Measurements from ENCODE around the gene RPS6KA2.

Gene RPS6KA2

DNA sequence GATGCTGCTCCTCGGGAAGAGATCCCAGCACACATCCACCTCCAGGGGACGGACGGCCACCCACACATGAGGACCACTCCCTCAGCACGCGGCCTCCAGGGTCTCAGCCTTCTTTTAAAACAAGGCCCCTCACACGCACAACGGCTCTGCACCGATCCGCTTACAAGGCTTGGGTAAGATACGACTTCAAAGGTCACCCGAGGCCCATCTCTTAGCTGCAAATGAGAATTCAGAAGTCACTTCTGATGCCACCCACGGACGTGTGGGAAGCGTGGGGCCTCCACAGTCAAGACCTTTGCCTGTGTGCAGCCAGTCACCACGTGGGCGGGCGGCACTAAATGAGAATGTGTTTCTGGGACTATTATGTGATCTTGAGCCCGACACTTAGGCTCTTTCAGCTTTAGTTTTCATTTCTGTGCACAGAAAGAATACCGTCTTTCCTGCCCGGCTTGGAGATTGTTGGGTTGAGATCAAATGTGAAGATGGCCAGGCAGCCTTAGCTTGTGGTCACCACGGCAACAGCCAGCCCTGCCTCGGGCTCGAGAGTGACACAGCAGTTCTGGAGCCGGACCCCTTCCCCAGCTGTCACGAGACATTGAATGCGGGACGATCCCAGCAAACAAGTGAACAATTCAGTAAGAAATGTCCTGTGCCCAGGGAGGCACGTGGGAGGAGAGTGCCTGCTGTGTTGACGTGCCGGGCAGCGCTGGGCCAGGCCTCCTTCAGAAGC is 132.1 kb downstream of the RPS6KA2 start:
- H3K27ac ChIP-seq: no peak overlapping the region
- no peak overlapping the region for H3K9ac ChIP-seq (ENCODE audit: insufficient read length)
- TF ChIP-seq EZH2 (IDR thresholded peaks at IDR 0.05) (no peak), FOXP2 (optimal IDR thresholded peaks at IDR 0.05; ENCODE audit: control extremely low read depth, extremely low read length, insufficient read depth) (no peak), POLR2AphosphoS5 (IDR thresholded peaks at IDR 0.05; ENCODE audit: borderline replicate concordance, low read depth, low read length) (no peak)
- H3K4me3 ChIP-seq: no peak overlapping the region
- H3K9me3 ChIP-seq (ENCODE audit: low read depth, low read length): no peaks in the 10 kb centered on the region
- no peak for DNase-seq (ENCODE audit: low read depth, low spot score)
- no peaks in the 10 kb centered on the region for H3K36me3 ChIP-seq (ENCODE audit: insufficient read depth, low read length)

DNA sequence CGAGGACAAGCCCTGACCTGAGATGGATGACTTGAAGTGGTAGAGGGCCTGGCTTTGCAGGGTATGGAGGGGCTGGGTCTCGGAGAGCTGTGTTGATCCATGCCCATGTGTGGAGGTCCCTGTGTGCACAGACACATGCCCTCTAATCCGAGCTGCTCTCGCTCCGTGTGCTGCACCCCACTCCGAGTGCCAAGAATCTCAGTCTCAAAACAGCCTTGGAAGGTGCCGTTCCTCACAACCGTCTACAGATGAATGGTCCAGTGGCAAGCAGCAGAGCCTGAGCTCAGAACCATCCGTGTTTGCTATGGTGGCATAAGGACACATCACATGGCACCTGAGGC is 133.0 kb downstream of the RPS6KA2 start:
- no peaks in the 10 kb centered on the region for H3K9me3 ChIP-seq (ENCODE audit: low read depth, low read length)
- H3K27ac ChIP-seq: no peak overlapping the region
- TF ChIP-seq POLR2AphosphoS5 (IDR thresholded peaks at IDR 0.05; ENCODE audit: borderline replicate concordance, low read depth, low read length): no peak
- TF ChIP-seq EZH2 (IDR thresholded peaks at IDR 0.05): no peak
- TF ChIP-seq FOXP2 (optimal IDR thresholded peaks at IDR 0.05; ENCODE audit: control extremely low read depth, extremely low read length, insufficient read depth): no peak
- no peak for DNase-seq (ENCODE audit: low read depth, low spot score)
- no peak overlapping the region for H3K4me3 ChIP-seq
- H3K36me3 ChIP-seq (ENCODE audit: insufficient read depth, low read length): no peaks in the 10 kb centered on the region
- no peak overlapping the region for H3K9ac ChIP-seq (ENCODE audit: insufficient read length)

DNA sequence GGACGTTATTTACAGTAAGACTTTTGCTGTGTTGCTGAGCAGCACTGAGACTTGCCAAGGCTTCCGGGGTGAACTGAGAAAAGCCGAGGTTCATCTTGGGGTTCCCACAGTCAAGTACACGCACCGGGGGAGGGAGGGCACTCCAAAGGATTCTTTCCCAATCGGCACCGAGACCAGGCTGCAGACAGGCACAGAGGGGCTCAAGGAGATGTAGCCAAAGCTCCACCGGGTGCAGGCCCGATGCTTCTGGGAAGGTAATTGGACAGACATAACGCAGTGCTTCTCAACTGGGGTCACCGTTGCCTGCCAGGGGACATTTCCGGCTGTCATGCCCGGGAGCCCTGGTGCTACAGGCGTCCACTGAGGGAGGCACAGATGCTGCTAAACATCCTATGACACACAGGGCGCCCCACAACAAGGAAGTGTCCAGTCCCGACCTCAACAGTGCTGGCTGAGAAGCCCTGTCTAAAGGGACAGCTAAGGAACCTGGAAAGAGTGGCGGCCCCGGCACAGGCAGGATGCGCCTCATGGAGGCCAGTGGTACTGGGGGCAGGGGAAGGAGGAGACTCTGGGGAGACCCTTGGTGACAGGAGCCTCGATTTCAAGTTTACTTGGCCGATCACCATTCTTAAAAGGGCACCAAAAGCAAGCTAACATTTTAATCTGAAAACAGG is 133.5 kb downstream of the RPS6KA2 start:
- no peaks in the 10 kb centered on the region for H3K9me3 ChIP-seq (ENCODE audit: low read depth, low read length)
- H3K4me3 ChIP-seq: no peak overlapping the region
- DNase-seq (ENCODE audit: low read depth, low spot score): no peak
- no peak overlapping the region for H3K9ac ChIP-seq (ENCODE audit: insufficient read length)
- TF ChIP-seq EZH2 (IDR thresholded peaks at IDR 0.05) (no peak), POLR2AphosphoS5 (IDR thresholded peaks at IDR 0.05; ENCODE audit: borderline replicate concordance, low read depth, low read length) (no peak), FOXP2 (optimal IDR thresholded peaks at IDR 0.05; ENCODE audit: control extremely low read depth, extremely low read length, insufficient read depth) (no peak)
- H3K36me3 ChIP-seq (ENCODE audit: insufficient read depth, low read length): no peaks in the 10 kb centered on the region
- no peak overlapping the region for H3K27ac ChIP-seq

DNA sequence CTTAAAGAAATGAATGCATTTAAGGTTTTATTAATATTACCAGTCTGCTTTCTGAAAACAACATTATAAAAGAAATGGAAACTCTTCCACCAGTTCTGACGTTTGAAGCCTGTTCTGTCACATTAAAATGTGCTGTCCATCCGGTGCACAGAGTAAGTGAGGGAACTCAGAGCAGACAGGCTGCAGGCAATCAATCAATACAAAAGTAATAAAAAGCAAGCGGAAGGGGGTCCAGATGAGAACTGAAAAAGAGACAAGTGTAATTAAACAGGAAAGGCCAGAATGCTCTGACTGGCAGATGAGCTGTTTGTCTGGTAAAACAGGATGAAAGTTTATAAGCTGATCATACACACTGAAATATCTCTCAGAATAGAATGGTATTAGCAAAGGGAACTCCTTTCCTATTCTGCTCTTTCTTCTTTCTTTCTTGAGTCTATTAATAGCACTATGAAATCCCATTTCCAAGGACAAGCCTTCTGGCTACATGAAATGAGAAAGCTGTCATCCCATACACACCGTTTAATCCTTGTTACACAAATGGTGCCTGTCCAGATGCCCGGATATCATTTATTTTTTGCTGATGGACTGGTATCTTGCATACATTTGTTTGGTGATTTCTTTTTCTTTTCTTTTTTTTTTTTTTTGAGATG is 134.8 kb downstream of the RPS6KA2 start:
- TF ChIP-seq FOXP2 (optimal IDR thresholded peaks at IDR 0.05; ENCODE audit: control extremely low read depth, extremely low read length, insufficient read depth) (no peak), POLR2AphosphoS5 (IDR thresholded peaks at IDR 0.05; ENCODE audit: borderline replicate concordance, low read depth, low read length) (no peak), EZH2 (IDR thresholded peaks at IDR 0.05) (no peak)
- Histone ChIP-seq H3K9me3 (ENCODE audit: low read depth, low read length) (no peaks in the 10 kb centered on the region), H3K36me3 (ENCODE audit: insufficient read depth, low read length) (no peaks in the 10 kb centered on the region; the same call in 1 of the 2 replicates), H3K4me3 (no peak overlapping the region), H3K9ac (ENCODE audit: insufficient read length) (peak overlapping the region; percentile 37), H3K27ac (no peak overlapping the region)
- DNase-seq (ENCODE audit: low read depth, low spot score): no peak

DNA sequence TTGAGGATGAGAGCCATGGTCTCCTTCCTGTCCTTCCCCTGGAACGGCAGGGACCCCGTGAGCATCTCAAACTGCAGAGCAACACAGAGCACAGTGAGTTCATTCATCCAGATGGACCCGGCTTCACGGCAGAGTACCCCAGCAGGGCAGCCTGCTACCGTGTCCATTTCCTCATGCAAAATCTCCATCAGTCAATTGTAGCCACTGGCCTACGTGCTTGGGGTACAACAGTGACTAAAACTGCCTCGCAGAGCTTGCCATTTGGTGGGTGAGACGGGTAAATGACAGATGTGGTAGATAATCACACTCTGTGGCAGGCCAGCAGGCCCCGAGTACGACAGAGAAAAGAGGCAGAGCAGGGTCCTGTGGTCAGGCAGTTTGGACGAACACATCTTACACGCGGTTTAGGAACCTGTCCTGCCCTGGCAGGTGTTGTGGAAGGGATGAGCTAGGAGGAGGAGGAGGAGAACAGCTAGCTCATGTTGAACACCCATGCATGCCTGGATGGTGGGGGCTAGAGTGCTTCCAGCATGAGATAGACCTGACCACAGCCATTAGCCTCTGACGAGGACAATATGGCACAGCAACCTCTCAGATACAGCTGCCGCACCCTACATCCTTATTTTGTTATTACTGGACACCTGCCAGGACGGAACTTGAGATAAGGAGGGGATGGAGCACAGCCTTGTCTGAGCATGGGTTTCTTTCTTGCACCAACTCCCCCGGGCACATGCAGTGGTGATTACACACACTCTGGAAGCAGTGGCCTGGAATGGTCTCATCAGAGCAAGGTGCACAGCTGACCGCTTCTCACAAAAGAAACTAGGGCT is 136.2 kb downstream of the RPS6KA2 start:
- H3K27ac ChIP-seq: no peak overlapping the region
- no peaks in the 10 kb centered on the region; the same call in 1 of the 2 replicates for H3K36me3 ChIP-seq (ENCODE audit: insufficient read depth, low read length)
- TF ChIP-seq EZH2 (IDR thresholded peaks at IDR 0.05): no peak
- TF ChIP-seq FOXP2 (optimal IDR thresholded peaks at IDR 0.05; ENCODE audit: control extremely low read depth, extremely low read length, insufficient read depth): no peak
- TF ChIP-seq POLR2AphosphoS5 (IDR thresholded peaks at IDR 0.05; ENCODE audit: borderline replicate concordance, low read depth, low read length): no peak
- no peaks in the 10 kb centered on the region for H3K9me3 ChIP-seq (ENCODE audit: low read depth, low read length)
- DNase-seq (ENCODE audit: low read depth, low spot score): no peak
- no peak overlapping the region for H3K4me3 ChIP-seq
- H3K9ac ChIP-seq (ENCODE audit: insufficient read length): no peak overlapping the region

DNA sequence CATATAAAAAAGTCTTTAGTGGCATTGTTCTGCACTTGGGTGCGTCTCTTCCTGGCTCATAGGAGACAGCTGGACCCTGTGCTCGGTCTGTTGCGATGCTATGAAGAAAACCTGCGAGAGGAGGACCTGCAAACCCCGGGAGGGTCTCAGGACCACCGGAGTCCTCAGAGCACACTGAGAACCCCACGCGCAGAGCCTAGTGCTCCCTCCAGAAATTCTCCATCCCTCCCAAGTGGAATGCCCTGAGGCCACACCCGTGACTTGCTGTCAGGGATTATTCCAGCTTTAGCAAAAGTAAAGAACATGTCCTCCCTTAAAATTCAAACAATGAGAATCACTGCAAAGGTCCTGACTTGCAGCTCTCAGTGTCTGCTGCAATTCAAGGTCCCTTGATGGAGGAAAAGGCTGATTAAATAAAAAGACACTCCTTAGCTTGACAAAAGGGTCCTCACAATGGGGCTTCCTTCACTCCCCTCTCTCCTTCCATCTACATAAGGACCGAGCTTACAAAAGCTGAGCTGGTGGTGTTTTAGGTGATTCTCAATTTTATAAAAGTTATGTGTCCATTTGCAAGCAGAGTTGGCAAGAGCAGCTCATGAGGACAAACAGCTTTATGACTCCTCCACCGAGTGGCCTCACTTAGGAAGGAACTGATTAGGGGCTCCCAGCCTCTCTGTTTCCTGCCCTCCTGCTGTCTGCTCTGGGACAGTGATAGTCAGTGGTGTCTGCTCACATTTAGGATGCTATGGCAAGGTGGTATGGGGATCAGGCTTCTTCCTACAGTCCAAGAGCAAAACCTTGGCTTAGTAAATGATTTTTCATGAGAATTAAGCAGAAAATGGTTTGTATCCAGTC is 137.5 kb downstream of the RPS6KA2 start:
- Histone ChIP-seq H3K36me3 (ENCODE audit: insufficient read depth, low read length) (no peaks in the 10 kb centered on the region; the same call in 1 of the 2 replicates), H3K27ac (no peak overlapping the region), H3K9me3 (ENCODE audit: low read depth, low read length) (no peaks in the 10 kb centered on the region), H3K9ac (ENCODE audit: insufficient read length) (no peak overlapping the region), H3K4me3 (no peak overlapping the region)
- DNase-seq (ENCODE audit: low read depth, low spot score): no peak
- TF ChIP-seq FOXP2 (optimal IDR thresholded peaks at IDR 0.05; ENCODE audit: control extremely low read depth, extremely low read length, insufficient read depth) (no peak), POLR2AphosphoS5 (IDR thresholded peaks at IDR 0.05; ENCODE audit: borderline replicate concordance, low read depth, low read length) (no peak), EZH2 (IDR thresholded peaks at IDR 0.05) (no peak)

DNA sequence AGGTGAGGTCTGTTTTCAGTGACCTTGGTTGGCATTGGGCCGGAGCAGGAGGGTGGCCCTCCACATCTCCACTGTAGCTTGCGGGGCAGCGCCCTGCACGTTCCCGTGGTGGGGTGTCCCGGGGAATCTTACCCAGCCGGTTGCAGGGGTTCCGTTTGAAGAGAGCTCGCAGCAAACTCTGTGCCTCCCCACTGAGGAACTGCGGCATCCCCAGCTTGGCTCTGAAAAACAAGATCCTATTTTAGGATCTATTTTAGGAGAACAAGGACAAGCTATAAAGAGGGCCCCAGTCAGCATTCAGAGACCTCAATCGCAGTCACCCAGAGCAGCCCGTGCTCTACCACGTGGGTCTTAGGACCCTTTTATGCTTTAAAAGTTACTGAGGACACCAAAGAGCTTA is 138.3 kb downstream of the RPS6KA2 start:
- H3K27ac ChIP-seq: peak overlapping the region; percentile 89
- H3K9me3 ChIP-seq (ENCODE audit: low read depth, low read length): no peaks in the 10 kb centered on the region
- no peak for DNase-seq (ENCODE audit: low read depth, low spot score)
- TF ChIP-seq POLR2AphosphoS5 (IDR thresholded peaks at IDR 0.05; ENCODE audit: borderline replicate concordance, low read depth, low read length): no peak
- TF ChIP-seq FOXP2 (optimal IDR thresholded peaks at IDR 0.05; ENCODE audit: control extremely low read depth, extremely low read length, insufficient read depth): no peak
- TF ChIP-seq EZH2 (IDR thresholded peaks at IDR 0.05): no peak
- H3K36me3 ChIP-seq (ENCODE audit: insufficient read depth, low read length): no peaks in the 10 kb centered on the region; the same call in 1 of the 2 replicates
- H3K9ac ChIP-seq (ENCODE audit: insufficient read length): peak overlapping the region; percentile 52
- H3K4me3 ChIP-seq: peak overlapping the region; percentile 70

Data from SK-N-MC (cell line).